Measurements from ENCODE around the gene BCAS3.

The BCAS3 gene

GRCh38 chr17:61157246-61157886 lies 479.7 kb downstream of the BCAS3 start:
- DNase-seq (ENCODE audit: low read depth), result no peak

DNA sequence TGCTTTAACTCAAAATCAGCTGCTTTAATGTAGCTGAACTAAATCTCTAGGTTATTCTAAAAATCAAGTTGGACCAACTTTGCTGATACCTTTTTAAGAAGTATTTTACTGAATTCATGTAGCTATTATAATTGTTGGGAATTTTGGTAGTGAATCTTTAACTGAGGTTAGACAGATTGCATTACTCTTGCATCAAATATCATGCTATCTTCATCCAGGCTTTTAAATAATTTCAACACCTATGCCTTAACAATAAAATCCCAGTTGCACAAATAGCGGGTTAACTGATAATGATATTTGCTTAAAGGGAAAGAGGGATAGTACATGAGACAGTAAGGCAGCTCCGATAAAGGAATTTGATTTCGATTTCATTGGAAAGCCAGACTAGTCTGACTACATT lies 480.7 kb downstream of the BCAS3 start:
- DNase-seq (ENCODE audit: low read depth), result no peak

GRCh38 chr17:61159221-61159814 lies 481.7 kb downstream of the BCAS3 start:
- DNase-seq (ENCODE audit: low read depth), result no peak

GRCh38 chr17:61160204-61160603 lies 482.6 kb downstream of the BCAS3 start:
- DNase-seq (ENCODE audit: low read depth), result no peak

GRCh38 chr17:61160789-61161445 lies 483.3 kb downstream of the BCAS3 start:
- DNase-seq (ENCODE audit: low read depth), result no peak

DNA sequence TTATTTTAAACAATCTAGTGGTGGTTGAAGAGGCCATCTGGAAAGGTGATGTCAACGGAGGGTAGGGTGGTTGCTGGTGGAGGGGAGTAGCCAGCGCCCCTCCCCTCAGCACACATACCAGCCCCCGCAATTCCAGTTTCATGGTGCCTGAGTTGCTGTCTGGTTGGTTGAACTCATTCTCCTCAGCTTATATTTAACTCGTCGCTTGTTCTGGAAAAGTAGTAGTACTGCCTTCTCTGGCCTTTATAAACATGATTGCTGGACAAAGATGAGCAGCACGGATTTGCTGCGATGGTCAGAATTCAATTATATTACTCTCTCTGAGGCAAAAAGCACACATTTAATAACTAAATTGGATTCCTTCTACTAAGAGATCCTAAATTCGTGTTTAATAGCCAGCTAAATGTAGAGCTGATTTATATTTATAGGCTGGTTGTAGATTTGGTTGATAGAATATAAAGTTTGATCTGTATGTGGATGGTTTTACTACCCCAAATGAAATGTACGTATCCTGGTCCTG lies 484.0 kb downstream of the BCAS3 start:
- DNase-seq (ENCODE audit: low read depth), result no peak

DNA sequence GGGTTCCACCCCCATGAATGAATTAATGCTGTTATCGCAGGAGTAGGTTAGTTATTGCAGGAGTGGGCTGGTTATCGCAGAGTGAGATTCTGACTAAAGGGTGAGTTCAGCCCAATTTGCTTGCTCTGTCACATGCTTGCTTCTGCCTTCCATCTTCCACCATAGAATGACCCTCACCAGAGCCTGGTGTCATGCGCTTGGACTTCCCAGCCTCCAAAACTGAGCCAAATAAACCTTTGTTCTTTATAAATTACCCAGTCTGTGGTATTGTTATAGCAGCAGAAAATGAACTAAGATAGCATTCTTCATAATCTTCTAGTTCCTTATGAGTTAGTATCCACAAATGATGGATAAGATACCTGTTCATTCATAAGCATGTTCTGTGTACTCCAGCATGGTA lies 486.9 kb downstream of the BCAS3 start:
- no peak for DNase-seq (ENCODE audit: low read depth)

- no peak for DNase-seq (ENCODE audit: low read depth)
Measured at GRCh38 chr17:61167075-61167474, 489.4 kb downstream of the BCAS3 start.

GRCh38 chr17:61168506-61168905 lies 490.9 kb downstream of the BCAS3 start:
- no peak for DNase-seq (ENCODE audit: low read depth)

- no peak for DNase-seq (ENCODE audit: low read depth)
Measured at GRCh38 chr17:61174310-61174709, 496.7 kb downstream of the BCAS3 start.

DNA sequence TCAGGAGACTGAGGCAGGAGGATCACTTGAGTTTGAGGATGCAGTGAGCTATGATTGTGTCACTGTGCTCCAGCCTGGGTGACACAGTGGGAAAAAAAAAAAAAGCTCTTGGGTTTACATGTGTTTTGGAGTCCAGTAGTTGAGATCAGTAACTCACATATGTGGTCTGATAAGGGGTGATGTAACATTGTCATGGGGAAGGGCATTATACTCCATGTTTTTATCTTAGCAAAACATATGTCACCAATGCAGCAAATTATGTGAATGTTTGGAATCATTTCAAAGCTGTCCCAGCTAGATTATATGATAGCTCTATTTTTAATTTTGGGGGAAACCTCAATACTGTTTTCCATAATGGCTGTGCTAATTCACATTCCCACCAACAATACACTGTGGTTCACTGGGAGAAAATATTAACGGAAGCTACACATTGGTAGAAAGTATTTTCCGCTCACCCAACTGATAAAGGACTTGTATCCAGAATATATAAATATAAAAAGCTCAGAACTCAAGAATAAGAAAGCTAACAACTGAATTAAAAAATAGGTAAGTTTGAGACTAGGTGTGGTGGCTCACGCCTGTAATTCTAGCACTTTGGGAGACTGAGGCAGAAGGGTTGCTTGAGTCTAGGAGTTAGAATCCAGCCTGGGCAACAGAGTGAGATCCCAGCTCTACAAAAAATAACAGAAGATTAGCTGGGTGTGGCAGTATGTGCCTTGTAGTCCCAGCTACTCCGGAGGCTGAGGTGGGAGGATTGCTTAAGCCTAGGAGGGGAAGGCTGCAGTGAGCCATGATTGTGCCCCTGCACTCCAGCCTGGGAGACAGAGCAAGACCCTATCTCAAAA lies 497.9 kb downstream of the BCAS3 start:
- DNase-seq (ENCODE audit: low read depth), result no peak

DNA sequence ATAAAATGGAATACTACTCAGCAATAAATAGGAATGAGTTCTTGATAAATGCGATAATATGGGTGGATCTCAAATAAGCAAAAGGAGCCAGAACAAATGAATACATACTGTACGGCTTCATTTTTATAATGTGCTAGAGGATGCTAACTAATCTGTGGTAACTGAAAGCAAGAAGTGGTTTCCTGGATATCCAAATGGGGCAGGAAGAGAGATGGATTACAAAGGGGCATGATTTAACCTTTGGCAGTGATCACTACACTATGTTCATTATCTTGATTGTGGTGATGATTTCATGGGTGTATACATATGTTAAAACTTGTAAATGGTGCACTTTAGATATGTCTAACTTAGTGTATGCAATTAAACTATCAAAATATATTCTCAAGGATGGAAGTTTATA lies 499.7 kb downstream of the BCAS3 start:
- DNase-seq (ENCODE audit: low read depth), result no peak

- no peak for DNase-seq (ENCODE audit: low read depth)
Measured at GRCh38 chr17:61178284-61178683, 500.6 kb downstream of the BCAS3 start.

GRCh38 chr17:61179380-61179806 lies 501.7 kb downstream of the BCAS3 start:
- no peak for DNase-seq (ENCODE audit: low read depth)

DNA sequence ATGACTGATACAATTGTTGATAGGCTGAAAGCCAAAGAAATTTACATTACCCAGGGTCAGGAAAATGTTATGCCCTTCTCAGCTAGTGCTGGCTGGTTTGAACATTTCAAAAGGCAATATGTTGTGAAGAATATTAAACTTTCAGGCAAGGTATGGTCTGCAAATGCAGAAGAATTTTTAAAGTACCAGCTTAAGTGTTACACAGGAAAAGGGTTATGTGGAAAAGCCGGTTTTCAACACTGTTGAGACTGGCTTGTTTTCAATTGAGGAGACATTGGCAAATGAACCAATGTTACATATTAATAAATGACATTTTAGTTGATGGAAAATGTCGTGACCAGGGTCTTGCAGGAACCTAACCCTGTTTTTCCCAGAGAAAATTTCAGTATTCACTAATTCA lies 506.1 kb downstream of the BCAS3 start:
- no peak for DNase-seq (ENCODE audit: low read depth)

DNA sequence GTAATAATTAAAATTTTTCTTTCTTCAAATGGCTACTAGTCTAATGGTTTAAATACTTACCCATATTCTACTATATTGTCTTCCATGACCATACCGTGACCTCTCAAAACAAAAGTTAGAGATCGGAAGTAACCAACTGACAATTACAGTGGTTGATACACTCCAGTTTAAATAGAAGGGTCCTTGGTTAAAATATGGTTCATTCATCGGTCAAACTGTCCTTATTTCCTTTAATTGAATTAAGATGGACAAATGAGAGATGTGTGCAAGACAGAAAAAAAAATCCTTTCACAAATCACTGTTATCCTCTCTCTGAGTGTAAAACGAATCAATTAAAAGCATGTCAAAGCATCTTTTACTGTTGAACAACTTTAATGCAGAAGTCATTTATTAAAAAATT lies 507.7 kb downstream of the BCAS3 start:
- no peak for DNase-seq (ENCODE audit: low read depth)

DNA sequence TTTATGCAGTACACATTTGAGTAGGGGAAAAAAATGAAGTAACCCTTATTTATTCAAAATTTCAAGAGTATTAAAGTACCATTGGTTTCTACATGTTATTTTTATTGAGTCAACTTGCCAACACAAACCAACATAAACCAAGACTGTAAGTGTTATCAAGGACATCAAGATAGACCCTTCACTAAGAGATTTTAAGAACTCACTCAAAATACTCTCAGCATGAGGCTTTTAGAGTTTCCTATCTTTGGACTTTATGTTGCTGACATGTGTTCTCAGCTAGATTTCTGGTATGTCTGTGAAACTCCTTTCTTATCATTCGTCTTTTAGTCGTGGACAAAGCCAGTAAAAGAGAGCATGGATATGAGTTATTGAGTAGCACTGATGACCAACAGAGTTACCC lies 509.4 kb downstream of the BCAS3 start:
- no peak for DNase-seq (ENCODE audit: low read depth)

- no peak for DNase-seq (ENCODE audit: low read depth)
Measured at GRCh38 chr17:61188081-61188480, 510.4 kb downstream of the BCAS3 start.

DNA sequence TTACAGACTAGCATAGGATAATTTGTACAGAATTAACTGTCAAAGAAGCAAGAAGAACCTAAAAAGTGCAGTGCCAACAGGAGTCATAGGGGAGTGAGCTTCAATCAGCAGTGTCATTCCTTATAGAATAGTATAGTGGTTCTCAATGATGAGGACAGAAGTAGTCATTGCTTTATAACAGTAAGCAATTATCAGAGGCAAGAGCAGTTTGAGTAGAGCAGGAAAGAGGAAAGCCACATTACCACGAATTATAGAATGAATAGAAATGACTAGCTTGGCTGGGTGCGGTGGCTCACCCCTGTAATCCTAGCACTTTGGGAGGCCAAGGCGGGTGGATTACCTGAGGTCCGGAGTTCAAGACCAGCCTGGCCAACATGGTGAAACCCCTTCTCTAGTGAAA lies 512.3 kb downstream of the BCAS3 start:
- no peak for DNase-seq (ENCODE audit: low read depth)

- DNase-seq (ENCODE audit: low read depth), result no peak
Measured at GRCh38 chr17:61196302-61196704, 518.7 kb downstream of the BCAS3 start.

- no peak for DNase-seq (ENCODE audit: low read depth)
Measured at GRCh38 chr17:61196799-61197198, 519.1 kb downstream of the BCAS3 start.
